OCI-M2 (cell line): ENCODE measurements around the gene GPR52.

Experiments used
- DNase-seq: peaks from one replicate; lab custom pipeline; 2025; ENCODE audit not compliant: unreplicated experiment; lab: John Stamatoyannopoulos, UW

GPR52 gene

GRCh38 chr1:174465855-174466254 lies 18.1 kb downstream of the GPR52 start:
- DNase-seq = no peak

GRCh38 chr1:174466607-174467006 lies 18.8 kb downstream of the GPR52 start:
- DNase-seq = no peak

- no peak for DNase-seq
Measured at GRCh38 chr1:174469052-174469451, 21.3 kb downstream of the GPR52 start.

GRCh38 chr1:174469687-174470086 lies 21.9 kb downstream of the GPR52 start:
- no peak for DNase-seq

- no peak for DNase-seq
Measured at GRCh38 chr1:174479281-174479680, 31.5 kb downstream of the GPR52 start.

GRCh38 chr1:174480324-174480723 lies 32.6 kb downstream of the GPR52 start:
- DNase-seq = no peak

GRCh38 chr1:174491606-174492005 lies 43.8 kb downstream of the GPR52 start:
- no peak for DNase-seq

- no peak for DNase-seq
Measured at GRCh38 chr1:174497478-174497877, 49.7 kb downstream of the GPR52 start.
